SKM-1 (cell line): Measurements from ENCODE around the gene ATRAID.

ENCODE experiments used
- DNase-seq: peaks from one replicate; lab custom pipeline; 2025; ENCODE audit not compliant: unreplicated experiment; lab: John Stamatoyannopoulos, UW

Gene ATRAID

GRCh38 chr2:27219091-27219490, 7.2 kb downstream of the ATRAID start:
- DNase-seq, result no peak

DNA sequence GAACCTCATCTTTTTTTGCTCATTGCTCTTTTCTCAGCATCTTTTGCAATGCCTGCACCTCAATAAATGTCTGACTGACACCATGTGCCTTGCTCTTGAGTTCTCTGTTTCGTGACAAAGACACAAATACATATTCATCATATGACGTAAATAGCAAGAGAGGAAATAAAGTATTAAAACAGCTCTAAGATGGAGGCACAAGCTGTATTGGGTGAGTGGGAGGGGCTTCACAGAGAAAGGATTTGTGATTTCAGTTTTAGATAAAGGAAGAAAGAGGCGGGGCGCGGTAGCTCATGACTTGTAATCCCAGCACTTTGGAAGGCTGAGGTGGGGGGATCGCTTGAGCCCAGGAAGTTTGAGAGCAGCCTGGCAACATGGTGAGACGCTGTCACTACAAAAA, 8.2 kb downstream of the ATRAID start:
- no peak for DNase-seq

GRCh38 chr2:27221166-27221565, 9.3 kb downstream of the ATRAID start:
- DNase-seq, result no peak

DNA sequence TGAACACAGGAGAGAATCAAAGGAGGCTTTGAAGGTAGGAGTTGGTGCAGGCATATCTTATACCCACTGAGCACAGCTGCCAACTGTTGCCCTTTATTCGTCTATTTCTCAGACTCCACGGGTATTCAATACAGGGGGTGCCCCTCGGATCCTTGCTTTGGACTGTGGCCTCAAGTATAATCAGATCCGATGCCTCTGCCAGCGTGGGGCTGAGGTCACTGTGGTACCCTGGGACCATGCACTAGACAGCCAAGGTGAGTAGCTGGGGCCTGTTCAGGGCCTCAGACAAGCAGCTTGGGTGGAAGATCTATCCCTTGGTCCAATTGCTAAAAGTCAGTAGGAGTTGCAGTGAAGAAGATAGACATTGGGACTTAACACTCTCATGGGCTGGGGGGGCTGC, 10.6 kb downstream of the ATRAID start:
- DNase-seq, result no peak

DNA sequence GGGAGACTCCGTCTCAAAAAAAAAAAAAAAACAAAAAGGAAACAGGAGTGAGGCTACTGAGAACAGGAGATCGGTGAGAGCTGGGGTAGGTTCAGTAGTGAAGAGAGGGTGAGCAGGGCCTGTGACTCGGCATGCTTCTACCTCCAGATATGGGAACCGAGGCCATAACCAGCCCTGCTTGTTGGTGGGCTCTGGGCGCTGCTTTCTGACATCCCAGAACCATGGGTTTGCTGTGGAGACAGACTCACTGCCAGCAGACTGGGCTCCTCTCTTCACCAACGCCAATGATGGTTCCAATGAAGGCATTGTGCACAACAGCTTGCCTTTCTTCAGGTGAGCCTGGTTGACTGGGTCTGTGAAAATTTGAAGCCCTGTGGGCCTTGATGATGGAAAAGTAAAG, 11.6 kb downstream of the ATRAID start:
- DNase-seq, result no peak

DNA sequence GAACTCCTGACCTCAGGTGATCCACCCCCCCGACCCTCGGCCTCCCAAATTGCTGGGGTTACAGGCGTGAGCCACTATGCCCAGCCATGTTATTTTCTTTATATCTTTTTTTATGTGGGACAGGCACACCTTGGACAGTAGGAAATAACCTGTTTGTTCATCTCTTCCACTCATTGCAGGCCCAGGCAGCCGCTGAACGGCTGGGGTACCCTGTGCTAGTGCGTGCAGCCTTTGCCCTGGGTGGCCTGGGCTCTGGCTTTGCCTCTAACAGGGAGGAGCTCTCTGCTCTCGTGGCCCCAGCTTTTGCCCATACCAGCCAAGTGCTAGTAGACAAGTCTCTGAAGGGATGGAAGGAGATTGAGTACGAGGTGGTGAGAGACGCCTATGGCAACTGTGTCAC, 13.7 kb downstream of the ATRAID start:
- no peak for DNase-seq

GRCh38 chr2:27227501-27227900, 15.7 kb downstream of the ATRAID start:
- no peak for DNase-seq

DNA sequence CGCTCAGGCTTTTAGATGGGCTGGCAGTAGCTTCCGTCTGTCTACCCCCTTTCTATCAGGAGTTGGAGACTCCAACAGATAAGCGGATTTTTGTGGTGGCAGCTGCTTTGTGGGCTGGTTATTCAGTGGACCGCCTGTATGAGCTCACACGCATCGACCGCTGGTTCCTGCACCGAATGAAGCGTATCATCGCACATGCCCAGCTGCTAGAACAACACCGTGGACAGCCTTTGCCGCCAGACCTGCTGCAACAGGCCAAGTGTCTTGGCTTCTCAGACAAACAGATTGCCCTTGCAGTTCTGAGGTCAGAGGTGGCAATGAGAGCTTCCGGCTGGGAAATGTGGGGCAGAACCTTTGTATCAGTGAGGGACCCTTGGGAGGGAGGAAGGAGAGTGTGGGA, 20.1 kb downstream of the ATRAID start:
- DNase-seq, result no peak

DNA sequence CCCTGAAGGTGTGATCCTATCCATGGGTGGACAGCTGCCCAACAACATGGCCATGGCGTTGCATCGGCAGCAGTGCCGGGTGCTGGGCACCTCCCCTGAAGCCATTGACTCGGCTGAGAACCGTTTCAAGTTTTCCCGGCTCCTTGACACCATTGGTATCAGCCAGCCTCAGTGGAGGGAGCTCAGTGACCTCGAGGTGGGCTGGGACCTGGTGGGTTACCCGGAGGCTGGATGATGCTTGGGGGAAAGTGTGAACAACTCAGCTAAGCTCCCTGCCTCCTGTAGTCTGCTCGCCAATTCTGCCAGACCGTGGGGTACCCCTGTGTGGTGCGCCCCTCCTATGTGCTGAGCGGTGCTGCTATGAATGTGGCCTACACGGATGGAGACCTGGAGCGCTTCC, 21.5 kb downstream of the ATRAID start:
- no peak for DNase-seq

DNA sequence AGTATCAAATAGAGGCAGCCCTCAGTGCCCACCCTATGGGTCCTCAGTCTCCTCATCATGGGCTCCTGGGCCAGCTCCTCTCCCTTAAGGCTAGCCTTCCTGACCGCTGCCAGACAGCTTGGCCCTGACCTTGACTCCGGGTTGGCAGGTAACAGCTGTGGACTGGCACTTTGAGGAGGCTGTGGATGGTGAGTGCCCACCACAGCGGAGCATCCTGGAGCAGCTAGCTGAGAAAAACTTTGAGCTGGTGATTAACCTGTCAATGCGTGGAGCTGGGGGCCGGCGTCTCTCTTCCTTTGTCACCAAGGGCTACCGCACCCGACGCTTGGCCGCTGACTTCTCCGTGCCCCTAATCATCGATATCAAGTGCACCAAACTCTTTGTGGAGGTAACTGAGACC, 24.3 kb downstream of the ATRAID start:
- DNase-seq, result no peak

DNA sequence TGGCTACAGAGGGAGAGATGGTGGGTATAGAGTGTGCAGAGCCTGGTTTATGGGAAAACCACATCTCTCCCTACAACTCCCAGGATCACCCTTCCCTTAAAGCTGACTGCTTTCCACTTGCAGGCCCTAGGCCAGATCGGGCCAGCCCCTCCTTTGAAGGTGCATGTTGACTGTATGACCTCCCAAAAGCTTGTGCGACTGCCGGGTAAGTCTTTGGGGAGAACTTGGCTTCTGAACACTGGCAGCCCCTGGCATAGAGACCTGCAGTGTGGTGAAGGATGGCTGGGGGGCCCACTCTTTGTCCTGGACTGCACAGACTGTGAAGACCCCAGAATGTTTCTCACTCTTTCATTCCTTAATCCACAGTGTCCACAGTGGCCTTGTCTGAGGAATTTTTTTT, 24.8 kb downstream of the ATRAID start:
- no peak for DNase-seq

- no peak for DNase-seq
Measured at GRCh38 chr2:27237341-27237945, 25.6 kb downstream of the ATRAID start.

DNA sequence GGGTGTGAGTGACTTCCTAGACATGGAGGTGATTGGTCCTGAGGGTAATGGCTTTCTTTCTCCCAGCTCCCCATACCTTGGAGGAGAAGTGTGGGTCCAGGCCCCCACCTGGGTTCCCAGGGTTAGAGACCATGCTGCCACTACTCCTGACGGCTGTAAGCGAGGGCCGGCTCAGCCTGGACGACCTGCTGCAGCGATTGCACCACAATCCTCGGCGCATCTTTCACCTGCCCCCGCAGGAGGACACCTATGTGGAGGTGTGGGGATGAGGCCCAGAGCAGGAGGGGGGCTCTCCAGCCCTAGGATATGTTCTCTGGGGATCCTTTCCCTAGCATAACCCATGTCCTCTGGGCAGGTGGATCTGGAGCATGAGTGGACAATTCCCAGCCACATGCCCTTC, 27.1 kb downstream of the ATRAID start:
- no peak for DNase-seq

DNA sequence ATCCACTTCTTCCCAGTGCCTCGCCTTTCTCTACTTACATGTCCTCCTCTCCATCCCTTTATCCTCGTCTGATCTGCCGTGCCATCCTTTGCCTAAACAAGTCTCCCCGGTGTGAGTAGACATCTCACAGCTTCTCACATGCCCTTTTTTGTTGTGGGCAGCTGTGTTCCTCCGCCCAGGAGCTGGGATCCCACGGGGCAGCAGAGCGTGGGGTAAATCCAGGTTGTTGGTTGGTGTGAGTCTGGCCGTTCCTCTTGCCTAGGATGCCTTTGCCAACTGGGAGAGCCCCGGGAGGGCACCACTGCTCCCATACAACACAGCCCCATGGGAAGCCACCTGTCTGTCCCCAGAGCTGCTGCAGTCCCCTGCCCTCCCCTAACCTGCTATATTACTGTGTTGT, 28.6 kb downstream of the ATRAID start:
- no peak for DNase-seq

GRCh38 chr2:27241761-27242613, 30.1 kb downstream of the ATRAID start:
- DNase-seq, result no peak

DNA sequence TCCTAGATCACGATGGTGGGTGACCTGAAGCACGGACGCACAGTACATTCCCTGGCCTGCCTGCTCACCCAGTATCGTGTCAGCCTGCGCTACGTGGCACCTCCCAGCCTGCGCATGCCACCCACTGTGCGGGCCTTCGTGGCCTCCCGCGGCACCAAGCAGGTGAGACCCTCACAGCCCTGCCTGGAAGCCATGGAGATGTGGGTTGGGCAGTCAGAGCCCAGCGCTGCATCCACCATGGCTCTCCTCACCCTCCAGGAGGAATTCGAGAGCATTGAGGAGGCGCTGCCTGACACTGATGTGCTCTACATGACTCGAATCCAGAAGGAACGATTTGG, 30.7 kb downstream of the ATRAID start:
- DNase-seq, result no peak

DNA sequence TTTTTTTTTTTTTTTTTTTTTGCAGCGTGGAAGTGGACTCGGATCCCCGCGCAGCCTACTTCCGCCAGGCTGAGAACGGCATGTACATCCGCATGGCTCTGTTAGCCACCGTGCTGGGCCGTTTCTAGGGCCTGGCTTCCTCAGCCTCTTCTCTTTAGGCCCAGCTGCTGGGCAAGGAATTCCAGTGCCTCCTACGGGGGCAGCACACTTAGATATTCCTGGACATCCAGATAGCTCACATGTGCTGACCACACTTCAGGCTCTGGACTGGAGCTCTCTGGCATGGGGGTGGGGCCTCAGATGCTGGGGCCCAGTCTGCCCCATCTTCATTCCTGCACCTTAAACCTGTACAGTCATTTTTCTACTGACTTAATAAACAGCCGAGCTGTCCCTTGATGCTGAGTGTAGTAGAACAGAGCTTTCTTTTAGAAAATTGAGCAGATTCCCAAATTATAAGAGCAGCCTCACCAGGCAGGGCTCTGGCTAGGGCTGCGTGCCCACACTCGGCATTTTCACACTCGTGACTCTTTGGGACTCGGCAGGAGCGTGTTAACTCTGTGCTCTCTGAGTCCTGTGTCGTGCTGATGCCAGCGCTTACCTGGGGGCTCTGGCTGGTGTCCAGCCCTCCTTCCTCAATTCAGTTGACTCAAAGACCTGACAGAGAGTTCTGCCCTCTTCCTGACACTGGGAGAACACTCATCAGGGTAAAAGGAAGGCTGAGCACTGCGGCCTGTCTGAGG, 31.7 kb downstream of the ATRAID start:
- no peak for DNase-seq

GRCh38 chr2:27245116-27245515, 33.3 kb downstream of the ATRAID start:
- no peak for DNase-seq

DNA sequence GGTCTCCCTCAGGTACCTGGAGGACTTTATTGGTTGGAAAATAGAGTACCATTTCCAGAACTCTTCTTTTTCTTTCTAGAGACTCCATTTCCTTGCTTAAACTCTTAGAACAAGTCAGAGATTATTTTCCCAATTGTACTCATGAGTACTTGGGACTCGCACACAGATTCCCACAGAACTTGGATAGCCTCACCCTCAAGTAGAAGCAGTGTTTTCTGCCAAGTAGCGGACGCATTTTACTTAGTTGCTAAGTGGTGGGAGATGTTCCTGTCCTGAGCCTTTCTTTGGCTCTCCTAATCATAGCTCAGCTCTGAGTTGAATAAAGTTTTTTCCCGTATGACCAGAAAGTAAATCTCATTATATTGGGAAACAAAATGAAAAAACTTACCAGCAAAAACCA, 33.8 kb downstream of the ATRAID start:
- no peak for DNase-seq

GRCh38 chr2:27247893-27248292, 36.1 kb downstream of the ATRAID start:
- no peak for DNase-seq

DNA sequence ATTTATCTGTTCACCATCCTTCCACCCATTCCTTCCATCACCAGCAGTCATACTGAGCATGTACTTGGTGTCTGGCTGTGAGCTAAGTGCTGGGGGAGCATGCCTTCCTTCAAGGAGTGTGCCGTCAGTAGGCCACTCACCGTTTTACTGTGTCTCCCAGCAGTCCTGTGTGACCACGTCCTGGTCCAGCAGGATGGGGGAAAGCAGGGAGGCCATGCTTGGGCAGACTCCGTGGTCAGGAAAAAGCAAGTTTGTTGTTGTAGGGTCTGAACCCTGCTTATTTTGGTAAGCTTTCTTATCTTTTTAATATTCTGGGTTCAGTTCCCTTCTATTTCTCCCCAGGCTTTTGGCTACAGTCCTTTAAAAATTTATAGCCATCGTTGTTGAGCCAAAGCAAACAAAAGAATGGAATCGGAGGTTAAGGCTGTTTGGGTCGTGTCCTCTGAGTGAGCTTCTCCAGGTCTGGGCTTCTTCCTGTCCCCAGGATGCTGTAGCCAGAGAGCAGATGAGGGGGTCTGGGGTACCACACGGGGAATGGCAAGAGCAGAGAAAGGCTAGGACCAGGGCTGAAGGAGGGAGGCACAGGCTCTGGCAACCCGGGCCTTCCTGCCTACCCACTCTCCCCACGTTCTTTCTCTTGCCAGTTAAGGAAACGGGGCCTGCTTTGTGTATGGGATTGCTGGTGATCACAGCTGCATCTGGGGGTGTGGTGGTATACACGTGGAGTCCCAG, 37.5 kb downstream of the ATRAID start:
- DNase-seq, result no peak
